ENCODE results near the gene BANP.
"Not testable (repeated sequence)": the region's sequence is repeated elsewhere in the genome, so short reads cannot be mapped to it uniquely, and the experiment has no call there.

The BANP gene

DNA sequence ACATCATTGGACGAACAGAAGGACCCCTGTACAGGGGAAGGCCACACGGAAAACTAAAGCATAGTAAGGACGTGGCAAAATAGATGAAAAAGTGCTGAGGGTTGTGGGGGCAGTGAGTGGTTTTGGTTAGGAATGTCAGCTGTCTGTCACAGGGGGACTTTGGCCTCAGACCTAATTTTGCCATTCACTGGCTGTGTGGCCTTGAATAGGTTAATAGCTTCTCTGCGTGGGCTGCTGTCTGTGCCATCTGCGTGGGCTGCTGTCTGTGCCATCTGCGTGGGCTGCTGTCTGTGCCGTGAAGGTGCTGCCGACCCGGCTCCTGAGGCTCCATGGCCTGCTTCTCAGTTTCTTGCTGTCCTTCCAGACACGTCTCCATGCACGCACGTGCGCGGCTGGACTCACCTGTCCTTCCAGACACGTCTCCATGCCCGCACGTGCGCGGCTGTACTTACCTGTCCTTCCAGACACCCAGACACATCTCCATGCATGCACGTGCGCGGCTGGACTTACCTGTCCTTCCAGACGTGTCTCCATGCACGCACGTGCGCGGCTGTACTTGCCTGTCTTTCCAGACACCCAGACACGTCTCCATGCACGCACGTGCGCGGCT lies 47.1 kb downstream of the BANP start:
- not testable (repeated sequence) for DNase-seq

DNA sequence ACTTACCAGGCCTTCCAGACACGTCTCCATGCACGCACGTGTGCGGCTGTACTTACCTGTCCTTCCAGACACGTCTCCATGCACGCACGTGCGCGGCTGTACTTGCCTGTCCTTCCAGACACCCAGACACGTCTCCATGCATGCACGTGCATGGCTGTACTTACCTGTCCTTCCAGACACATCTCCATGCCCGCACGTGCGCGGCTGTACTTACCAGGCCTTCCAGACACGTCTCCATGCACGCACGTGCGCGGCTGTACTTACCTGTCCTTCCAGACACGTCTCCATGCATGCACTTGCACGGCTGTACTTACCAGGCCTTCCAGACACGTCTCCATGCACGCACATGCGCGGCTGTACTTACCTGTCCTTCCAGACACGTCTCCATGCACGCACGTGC lies 47.8 kb downstream of the BANP start:
- not testable (repeated sequence) for DNase-seq

- DNase-seq, result no peak
Measured at GRCh38 chr16:88002211-88002610, 51.0 kb downstream of the BANP start.

- peak; percentile 28 for DNase-seq
Measured at GRCh38 chr16:88002749-88003148, 51.5 kb downstream of the BANP start.

GRCh38 chr16:88003316-88003715 lies 52.1 kb downstream of the BANP start:
- DNase-seq, result no peak

DNA sequence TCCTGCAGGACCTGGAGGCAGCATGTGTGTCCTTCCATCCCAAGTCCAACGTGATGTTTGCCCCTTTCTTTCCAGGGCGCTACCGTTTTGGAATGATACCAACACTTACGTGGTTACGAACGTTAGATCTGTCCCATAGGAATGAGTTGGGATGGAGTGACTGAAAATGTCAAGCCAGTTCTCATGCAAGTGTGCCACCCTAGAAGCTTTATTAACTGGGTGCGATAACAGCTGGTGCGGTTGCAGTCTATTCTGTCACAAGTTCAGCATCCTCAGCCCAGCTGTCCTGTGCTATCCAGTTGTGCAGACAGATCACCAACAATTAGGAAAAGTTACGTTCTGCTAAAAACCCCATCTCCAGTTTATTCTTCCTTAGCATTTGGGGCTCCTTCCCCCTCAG lies 52.5 kb downstream of the BANP start:
- DNase-seq, result no peak

DNA sequence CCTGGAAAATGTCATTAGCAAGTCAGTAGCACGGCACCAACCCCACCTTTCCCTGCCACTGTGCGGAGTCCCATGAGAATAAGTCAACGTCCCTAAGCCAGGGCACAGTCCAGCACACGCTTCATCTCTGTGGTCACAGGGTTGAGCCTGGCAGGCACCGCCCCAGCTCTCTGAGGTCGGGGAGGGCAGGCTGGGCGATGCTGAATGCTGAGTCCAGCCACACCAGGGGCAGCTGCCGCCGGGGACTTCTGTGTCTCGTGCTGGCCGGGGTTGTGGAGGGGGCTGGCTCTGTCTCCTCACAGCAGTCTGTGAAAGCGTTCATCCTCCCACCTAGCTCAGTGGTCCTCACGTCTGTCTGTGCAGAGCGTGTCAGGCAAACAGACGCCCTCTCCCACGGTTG lies 53.2 kb downstream of the BANP start:
- DNase-seq, result no peak

GRCh38 chr16:88005181-88005581 lies 53.9 kb downstream of the BANP start:
- DNase-seq, result no peak

DNA sequence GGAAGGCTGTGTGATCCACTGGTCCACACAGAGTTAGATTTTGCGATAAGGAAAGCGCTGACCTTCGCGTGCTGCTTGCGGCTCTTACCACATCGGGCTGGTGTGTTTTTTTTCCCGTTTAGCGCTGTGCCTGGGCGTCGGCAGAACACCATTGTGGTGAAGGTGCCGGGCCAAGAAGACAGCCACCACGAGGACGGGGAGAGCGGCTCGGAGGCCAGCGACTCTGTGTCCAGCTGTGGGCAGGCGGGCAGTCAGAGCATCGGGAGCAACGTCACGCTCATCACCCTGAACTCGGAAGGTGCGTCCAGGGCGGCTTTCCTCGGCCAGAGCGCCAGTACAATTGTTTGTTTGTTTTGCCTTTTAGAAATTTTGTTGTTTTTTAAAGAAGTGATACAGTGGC lies 54.7 kb downstream of the BANP start:
- DNase-seq, result peak; percentile 48

DNA sequence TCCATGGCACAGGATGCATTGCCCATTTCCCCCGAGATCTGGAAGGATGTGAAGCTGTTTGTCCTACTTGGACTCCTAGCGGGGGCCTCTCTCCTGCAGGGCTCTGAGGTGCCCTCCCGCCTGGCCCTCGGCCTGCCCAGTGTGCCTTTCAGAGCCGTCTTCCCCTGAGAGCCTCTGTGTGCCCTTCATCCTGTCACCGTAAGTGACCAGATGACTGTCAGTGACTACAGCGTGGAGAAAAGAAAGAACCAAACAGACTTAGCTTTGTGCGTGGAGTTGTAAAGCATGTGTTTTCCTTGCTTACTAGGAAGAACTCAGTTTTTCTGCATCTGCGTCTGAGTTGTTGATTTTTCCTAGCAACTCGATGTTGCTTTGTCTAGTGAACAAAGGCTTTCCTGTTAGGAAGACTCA lies 56.1 kb downstream of the BANP start:
- no peak for DNase-seq

- no peak for DNase-seq
Measured at GRCh38 chr16:88008840-88009239, 57.6 kb downstream of the BANP start.

DNA sequence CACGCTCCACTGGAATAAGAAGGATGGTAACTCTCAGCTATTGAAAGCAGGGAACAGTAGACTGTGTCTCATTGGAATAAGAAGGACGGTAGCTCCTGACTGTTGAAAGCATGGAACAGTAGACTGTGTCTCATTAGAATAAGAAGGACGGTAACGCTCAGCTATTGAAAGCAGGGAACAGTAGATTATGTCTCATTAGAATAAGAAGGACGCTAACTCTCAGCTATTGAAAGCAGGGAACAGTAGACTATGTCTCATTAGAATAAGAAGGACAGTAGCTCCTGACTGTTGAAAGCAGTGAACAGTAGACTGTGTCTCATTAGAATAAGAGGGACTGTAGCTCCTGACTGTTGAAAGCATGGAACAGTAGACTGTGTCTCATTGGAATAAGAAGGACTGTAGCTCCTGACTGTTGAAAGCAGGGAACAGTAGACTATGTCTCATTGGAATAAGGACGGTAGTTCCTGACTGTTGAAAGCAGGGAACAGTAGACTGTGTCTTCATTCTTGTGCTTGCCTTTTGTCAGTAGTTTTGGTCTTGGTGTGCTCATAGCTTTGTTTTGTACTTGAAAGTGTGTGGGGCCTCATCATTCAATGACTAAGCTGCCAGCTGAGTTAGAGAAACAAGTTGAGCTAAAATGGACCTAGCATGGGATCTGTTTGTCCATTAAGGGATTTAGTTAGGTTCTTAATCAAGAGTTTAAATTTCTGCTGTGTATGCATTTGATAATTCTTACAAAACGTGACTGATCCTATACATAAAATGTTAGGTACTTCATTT lies 58.5 kb downstream of the BANP start:
- no peak for DNase-seq

GRCh38 chr16:88010343-88010967 lies 59.2 kb downstream of the BANP start:
- no peak for DNase-seq

- no peak for DNase-seq
Measured at GRCh38 chr16:88010968-88011483, 59.8 kb downstream of the BANP start.

GRCh38 chr16:88012360-88012759 lies 61.1 kb downstream of the BANP start:
- no peak for DNase-seq

GRCh38 chr16:88013091-88013609 lies 61.9 kb downstream of the BANP start:
- peak; percentile 56 for DNase-seq

- peak; percentile 27 for DNase-seq
Measured at GRCh38 chr16:88013766-88014251, 62.6 kb downstream of the BANP start.

- peak; percentile 37 for DNase-seq
Measured at GRCh38 chr16:88014252-88014781, 63.1 kb downstream of the BANP start.

- peak; percentile 51 for DNase-seq
Measured at GRCh38 chr16:88014954-88015805, 63.9 kb downstream of the BANP start.

DNA sequence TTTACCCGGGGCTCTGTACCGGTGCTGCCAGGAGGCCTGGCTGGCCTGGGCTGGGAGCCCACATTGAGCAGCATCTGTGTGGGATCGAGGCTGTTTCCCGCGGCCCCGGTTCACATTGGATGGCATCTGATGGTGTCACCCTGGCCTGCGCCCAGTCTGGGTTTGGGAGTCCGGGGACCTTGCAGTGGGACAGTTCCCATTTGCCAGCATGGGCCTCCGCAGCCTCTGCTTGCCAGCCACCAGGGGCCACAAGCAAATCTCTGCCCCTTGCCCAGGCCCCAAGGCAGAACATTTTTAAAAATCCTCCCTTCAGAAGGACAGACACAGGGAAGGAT lies 64.5 kb downstream of the BANP start:
- DNase-seq, result peak; percentile 38

DNA sequence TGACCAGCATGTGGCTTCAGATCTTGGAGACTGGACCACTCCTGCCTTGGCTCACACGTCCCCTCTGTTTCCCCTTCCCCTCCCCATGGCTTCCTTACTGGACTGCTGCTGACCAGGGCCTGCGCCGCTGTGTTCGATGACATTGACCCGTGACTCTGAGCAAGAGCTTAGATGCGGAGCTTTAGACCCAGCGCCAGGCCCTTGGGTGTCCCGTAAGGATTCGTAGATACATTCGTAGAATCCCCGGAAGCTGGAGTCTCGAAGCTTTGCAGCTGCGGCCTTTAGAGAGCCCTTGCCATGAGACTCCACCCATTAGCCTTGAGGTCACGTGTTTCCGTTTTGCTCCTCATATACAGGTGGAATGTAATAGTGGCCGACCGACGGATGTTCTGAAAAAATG lies 65.2 kb downstream of the BANP start:
- peak; percentile 41 for DNase-seq

DNA sequence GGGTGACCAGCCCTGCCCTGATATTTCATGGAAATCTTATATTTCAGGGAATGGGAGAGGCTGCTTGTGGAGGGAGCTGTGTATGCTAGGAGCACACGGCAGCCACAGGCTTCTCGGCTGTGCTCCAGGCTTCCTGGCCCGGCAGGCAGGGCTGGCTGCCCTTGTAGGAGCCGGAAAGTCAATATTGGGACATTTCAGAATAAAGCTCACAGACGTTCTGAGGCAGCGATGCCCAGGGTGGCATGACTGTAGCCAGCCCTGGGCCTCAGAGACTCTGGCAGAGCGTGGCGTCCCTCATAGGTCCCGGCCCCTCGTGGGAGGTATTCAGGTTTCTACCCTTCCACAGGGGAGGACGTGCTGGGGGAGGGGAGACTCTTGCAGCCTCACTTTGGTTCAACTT lies 65.7 kb downstream of the BANP start:
- DNase-seq, result peak; percentile 36

Data from activated effector memory CD4-positive, alpha-beta T cell treated with anti-CD3 and anti-CD28 coated beads, Interleukin-2, amount 50 U/mL, for 16 hours (primary cell).